Parathyroid adenoma (tissue), 2 donors: ENCODE measurements around the gene PROSER2.

Experiments used
- H2AFZ ChIP-seq: fragments of 300-600 bp; sonication (generic); one replicate; pipeline ENCODE4 v1.7.0; 2017; ENCODE audit warnings: antibody characterized with exemption, mild to moderate bottlenecking
- H3K27ac ChIP-seq: fragments of 300-600 bp; sonication (generic); one replicate; pipeline ENCODE4 v1.7.0; 2017
- H3K27me3 ChIP-seq: fragments of 300-600 bp; sonication (generic); one replicate; pipeline ENCODE4 v1.7.0; 2017; ENCODE audit warnings: low read length; ENCODE audit not compliant: control insufficient read depth, insufficient read depth
- H3K36me3 ChIP-seq: fragments of 300-600 bp; sonication (generic); one replicate; pipeline ENCODE4 v1.7.0; 2017; ENCODE audit warnings: low read length; ENCODE audit not compliant: control insufficient read depth, insufficient read depth
- H3K4me1 ChIP-seq: fragments of 300-600 bp; sonication (generic); one replicate; pipeline ENCODE4 v1.7.0; 2017; ENCODE audit warnings: control low read depth
- H3K4me2 ChIP-seq: fragments of 300-600 bp; sonication (generic); one replicate; pipeline ENCODE4 v1.7.0; 2017; ENCODE audit warnings: low read length
- H3K4me3 ChIP-seq: fragments of 300-600 bp; sonication (generic); one replicate; pipeline ENCODE4 v1.7.0; 2017; ENCODE audit warnings: low read depth, low read length
- H3K79me2 ChIP-seq: fragments of 300-600 bp; sonication (generic); one replicate; pipeline ENCODE4 v1.7.0; 2017; ENCODE audit warnings: control low read depth
- H3K9ac ChIP-seq: fragments of 300-600 bp; sonication (generic); one replicate; pipeline ENCODE4 v1.7.0; 2017; ENCODE audit warnings: mild to moderate bottlenecking
- H3K9me3 ChIP-seq: fragments of 300-600 bp; sonication (generic); one replicate; pipeline ENCODE4 v1.7.0; 2017; ENCODE audit warnings: low read length; ENCODE audit not compliant: control insufficient read depth
- CTCF ChIP-seq: fragments of 300-600 bp; sonication (generic); IDR thresholded peaks from one replicate; pipeline ENCODE4 v1.7.0; 2017; ENCODE audit warnings: antibody characterized with exemption, mild to moderate bottlenecking
- donor health status: primary hyperparathyroidism.

The PROSER2 gene

GRCh38 chr10:11789306-11789705 lies 33.9 kb upstream of the PROSER2 start:
- H3K27ac ChIP-seq = no peak overlapping the region
- no peaks in the 10 kb centered on the region for H3K36me3 ChIP-seq
- H3K27me3 ChIP-seq = no peaks in the 10 kb centered on the region
- no peaks in the 10 kb centered on the region for H3K9me3 ChIP-seq
- no peaks in the 10 kb centered on the region for H3K4me1 ChIP-seq
- TF ChIP-seq CTCF = no peak
- H3K4me3 ChIP-seq = no peak overlapping the region
- no peak overlapping the region for H3K9ac ChIP-seq
- no peak overlapping the region for H2AFZ ChIP-seq
- H3K79me2 ChIP-seq = no peaks in the 10 kb centered on the region
- no peak overlapping the region for H3K4me2 ChIP-seq

- TF ChIP-seq CTCF = no peak
- Histone ChIP-seq H3K9me3 (no peaks in the 10 kb centered on the region), H3K4me1 (no peaks in the 10 kb centered on the region), H3K79me2 (no peaks in the 10 kb centered on the region), H2AFZ (no peak overlapping the region), H3K4me2 (no peak overlapping the region), H3K27ac (no peak overlapping the region), H3K36me3 (no peaks in the 10 kb centered on the region), H3K4me3 (no peak overlapping the region), H3K9ac (no peak overlapping the region), H3K27me3 (no peaks in the 10 kb centered on the region)
These were observed 33.2 kb upstream of the PROSER2 start for GRCh38 chr10:11789956-11790355.

- Histone ChIP-seq H3K27ac (no peak overlapping the region), H3K4me2 (no peak overlapping the region), H3K36me3 (no peaks in the 10 kb centered on the region), H3K9me3 (no peaks in the 10 kb centered on the region), H3K4me3 (no peak overlapping the region), H3K4me1 (no peaks in the 10 kb centered on the region), H3K79me2 (no peaks in the 10 kb centered on the region), H3K9ac (no peak overlapping the region), H2AFZ (no peak overlapping the region), H3K27me3 (no peaks in the 10 kb centered on the region)
- no peak for TF ChIP-seq CTCF
These were observed 29.2 kb upstream of the PROSER2 start for GRCh38 chr10:11793762-11794479.

GRCh38 chr10:11794566-11794965 lies 28.6 kb upstream of the PROSER2 start:
- Histone ChIP-seq H3K79me2 (no peaks in the 10 kb centered on the region), H3K9me3 (no peaks in the 10 kb centered on the region), H3K4me1 (no peaks in the 10 kb centered on the region), H3K27me3 (no peaks in the 10 kb centered on the region), H3K27ac (no peak overlapping the region), H3K4me3 (no peak overlapping the region), H2AFZ (no peak overlapping the region), H3K9ac (no peak overlapping the region), H3K36me3 (no peaks in the 10 kb centered on the region), H3K4me2 (no peak overlapping the region)
- no peak for TF ChIP-seq CTCF
